HG03097 (cell line): Measurements from ENCODE around the gene APRT.

Source experiments
- ATAC-seq: cut with Tn5 transposase; IDR thresholded peaks from one replicate; pipeline ENCODE4 v1.9.1; 2021; ENCODE audit not compliant: unreplicated experiment, low FRiP score

The APRT gene, protein sequence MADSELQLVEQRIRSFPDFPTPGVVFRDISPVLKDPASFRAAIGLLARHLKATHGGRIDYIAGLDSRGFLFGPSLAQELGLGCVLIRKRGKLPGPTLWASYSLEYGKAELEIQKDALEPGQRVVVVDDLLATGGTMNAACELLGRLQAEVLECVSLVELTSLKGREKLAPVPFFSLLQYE

DNA sequence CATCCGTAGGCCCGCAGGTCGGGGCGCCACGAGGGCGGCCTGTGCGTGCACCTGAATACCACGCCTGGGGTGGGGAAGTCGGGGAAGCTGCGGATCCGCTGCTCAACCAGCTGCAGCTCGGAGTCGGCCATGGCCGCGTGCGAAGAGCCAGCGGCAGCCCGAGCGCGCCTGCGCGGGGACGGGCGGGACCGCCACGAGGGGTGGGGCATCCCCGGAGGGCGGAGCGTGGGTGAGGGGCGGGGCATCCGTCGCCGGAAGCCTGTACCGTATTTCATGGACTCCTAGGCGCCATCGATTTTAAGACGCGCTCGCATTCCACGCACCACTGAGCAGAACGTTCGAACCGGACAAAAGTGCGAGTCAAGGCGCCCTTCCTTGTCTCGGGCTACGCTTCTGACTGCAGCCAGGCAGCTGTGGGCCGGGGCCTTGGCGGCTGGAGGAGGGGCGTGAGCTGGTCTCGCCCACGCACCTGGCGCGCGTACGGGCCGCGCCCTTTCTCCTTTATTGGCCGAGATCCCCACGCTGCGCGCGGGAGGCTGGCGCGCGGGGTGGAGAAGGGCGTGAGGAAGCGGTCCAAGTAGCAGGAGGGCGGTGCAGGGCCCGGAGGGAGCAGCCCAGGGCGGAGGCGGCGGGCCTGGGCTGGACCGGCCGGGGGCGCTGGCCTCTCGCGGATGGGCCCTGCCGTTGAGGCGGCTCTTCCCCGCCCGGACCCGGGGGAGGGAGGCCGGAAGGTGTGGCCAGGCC is at the start of gene APRT:
APRT (minus strand) TSS at position 160 of the 744 bp plus-strand sequence; CDS start at position 131, 29 bp downstream.
- peak; percentile 81 for ATAC-seq

DNA sequence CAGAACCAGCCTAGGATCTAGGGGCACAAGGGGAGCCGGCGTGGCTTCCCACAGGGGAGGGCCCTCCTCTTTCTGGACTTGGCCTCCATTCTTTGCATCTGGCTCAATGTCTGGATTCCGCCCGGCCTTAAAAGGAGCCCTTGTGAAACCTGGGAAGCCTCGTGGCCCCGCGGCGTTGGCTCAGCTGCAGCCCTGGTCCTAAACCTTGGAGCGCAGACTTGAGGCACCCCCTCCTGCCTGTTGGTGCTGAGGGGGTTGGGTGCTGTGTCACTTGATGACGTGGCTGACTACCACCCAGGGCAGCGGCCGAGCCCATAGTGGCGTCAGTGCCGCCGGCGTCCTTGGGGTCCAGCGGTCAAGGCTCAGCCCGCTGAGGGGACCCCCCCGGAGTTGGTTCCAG is 49.6 kb upstream of the APRT start:
- no peak for ATAC-seq

DNA sequence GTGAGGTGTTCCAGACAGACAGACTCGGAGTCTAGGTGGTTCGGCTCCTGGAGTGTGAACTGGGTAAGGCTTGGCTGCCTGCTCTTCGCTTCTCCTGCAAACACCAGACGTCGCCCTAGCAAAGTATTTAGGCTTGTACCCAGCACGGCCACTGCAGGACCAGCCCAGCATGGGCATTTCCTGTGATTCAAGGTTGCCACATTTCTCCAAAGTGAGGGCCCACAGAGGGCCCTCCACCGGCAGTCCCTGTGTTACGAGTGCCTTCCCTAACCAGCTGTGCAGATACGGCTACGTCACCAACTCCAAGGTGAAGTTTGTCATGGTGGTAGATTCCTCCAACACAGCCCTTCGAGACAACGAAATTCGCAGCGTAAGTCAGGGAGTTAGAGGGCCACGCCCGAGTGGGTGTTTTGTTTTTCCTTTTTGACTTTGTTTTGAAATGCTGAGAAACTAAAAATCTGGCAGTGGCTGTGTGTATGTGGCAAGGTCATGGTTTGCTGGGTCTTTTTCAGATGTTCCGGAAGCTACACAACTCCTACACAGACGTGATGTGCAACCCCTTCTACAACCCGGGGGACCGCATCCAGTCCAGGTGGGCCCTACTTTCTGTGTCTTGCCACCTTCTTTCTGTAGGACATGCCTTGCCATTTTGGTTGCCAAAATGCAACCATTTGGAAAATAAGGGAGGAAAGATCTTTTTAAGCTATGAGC is 47.8 kb upstream of the APRT start:
- no peak for ATAC-seq

DNA sequence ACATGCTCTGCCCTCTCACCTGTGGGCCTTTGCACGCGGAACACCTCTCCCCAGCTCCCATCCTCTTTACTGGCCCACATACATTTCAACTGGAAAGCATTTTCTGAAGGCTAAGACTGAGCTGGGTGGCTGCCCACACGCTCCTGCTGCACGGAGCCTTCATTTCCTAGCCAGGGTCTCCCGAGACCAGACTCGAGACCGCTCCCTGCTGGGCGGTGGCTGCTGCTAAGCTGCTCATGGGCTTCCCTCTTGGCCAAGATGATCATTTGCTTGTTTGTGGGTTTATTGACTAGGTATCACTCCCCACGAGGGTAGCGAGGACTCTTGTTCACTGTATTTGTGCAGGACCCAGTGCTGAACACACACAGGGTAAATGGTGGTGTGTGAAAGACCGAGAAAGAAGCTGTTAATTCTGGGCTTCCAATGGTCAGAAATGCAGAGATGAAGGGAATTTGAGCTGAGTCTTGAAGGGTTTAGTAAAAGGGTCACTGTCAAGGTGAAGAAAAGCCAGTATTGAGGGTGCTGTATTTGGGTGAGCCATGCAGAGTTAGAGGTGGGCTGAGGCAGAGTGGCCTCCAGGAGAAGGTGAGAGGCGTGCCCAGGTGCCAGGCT is 46.1 kb upstream of the APRT start:
- no peak for ATAC-seq

DNA sequence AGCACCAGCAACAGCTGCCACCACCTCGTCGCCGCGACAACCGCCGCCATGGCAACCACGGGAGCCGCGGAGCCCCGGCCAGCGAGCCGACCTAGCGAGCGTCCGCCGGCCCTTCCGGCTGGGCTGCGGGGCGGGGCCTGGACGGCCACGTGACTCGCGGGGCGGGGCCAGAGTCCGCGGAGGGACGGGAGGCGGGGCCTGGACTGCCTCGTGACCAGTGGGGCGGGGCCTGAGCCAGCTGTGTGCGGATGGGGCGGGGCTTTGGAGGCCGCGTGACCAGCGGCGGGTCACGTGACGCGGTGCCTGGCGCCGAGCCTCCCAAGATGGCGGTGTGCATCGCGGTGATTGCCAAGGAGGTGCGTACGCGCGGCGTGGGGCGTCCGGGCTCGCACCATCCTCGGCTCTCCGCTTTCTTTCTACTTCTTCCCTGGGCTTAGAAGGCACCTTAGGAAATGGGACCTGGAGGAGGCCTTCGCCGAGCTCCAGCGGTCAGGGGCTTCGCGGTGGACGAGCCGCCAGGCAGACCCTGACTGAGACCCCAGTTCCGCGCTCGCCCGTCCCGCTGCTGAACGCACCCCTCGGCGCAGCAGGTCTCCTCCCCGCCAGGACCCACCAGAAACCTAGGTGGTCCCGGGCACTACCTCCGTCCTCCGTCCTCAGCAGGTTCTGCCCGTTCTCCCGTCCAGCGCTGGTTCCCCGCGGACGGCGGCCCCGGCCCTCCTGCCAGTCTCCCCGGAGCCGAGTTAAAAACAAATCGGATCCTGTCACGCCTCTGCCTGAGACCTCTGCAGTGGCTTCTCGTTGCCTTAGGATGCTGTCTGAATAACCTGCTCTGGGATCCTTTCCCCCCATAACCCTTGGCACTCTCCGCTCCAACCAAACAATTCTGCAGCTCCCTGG is 45.4 kb upstream of the APRT start, which contains the start of the genes GALNS and TRAPPC2L:
GALNS (minus strand) TSS at position 120 of the 900 bp plus-strand sequence; CDS start at position 50, 70 bp downstream.
TRAPPC2L (plus strand) TSS at position 300 of the 900 bp plus-strand sequence; CDS start at position 324, 24 bp downstream.
- ATAC-seq: peak; percentile 78

DNA sequence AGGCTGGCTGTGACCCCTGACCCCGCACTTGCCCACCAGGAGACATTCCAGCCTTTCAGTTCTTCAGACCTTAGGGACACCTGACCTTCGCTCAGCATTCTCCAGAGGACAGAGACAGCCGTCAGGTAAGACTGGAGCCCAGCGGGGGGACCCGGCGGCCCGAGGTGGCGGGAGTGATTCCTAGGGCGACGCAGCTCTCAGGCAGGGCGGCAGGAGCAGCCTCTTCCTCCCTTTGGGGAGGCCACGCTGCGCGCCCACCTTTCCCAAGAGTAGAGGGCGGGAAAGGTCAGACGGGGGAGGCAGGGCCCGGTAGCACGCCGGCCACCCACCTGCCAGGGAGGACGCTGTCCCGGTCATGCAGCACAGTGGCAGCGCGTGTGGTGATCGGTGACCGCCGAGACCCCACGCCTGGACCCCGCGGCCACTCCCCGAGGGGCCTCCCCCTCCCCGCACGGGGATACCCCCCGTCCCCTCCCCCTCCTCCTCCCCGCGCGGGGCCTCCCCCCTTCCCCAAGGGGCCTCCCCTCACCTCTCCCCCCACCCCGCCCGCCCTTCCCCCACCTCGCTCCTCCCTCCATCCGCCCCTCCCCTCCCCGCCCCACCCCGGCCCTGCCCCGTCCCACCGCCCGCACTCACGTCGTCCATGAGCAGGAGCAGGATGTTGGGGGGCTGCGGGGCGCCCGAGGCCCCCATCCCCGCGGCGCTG is 44.5 kb upstream of the APRT start:
- ATAC-seq: no peak

DNA sequence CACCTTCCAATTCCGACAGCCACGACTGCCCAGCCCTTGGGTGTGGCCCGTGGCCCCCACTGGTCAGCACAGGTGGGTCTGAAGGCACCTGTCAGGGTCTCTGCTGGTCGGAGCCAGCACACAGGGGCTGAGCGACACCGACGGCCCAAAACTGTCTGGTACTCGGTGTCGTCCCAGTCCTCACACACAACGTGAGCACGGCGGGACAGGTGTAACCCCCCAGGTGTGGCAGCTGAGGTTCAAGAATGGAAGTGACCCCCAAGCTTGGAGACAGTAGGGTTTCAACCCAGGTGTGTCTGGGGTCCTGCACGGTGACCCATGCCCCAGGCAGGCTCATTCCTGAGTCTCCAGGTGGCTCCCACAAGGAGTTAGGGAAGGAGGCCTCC is 44.0 kb upstream of the APRT start:
- no peak for ATAC-seq

DNA sequence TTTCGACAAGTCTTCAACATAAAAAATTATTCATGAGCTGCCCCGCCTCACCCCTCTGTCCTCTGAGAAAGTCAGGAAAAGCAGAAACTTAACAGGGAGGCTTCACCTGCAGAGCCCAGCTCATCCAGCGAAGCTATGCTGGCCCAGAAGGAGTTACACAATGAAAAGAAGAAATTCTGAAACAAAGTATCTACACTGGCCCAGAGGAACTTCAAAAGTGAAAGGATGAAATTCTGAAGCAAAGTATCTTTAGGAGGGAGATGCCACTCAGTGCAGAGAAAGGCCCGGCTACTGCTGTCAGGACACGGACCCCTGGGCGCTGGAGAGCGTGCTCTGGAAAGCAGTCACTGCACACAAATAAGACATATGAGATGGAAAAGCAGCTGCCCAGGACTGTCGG is 43.4 kb upstream of the APRT start:
- no peak for ATAC-seq

DNA sequence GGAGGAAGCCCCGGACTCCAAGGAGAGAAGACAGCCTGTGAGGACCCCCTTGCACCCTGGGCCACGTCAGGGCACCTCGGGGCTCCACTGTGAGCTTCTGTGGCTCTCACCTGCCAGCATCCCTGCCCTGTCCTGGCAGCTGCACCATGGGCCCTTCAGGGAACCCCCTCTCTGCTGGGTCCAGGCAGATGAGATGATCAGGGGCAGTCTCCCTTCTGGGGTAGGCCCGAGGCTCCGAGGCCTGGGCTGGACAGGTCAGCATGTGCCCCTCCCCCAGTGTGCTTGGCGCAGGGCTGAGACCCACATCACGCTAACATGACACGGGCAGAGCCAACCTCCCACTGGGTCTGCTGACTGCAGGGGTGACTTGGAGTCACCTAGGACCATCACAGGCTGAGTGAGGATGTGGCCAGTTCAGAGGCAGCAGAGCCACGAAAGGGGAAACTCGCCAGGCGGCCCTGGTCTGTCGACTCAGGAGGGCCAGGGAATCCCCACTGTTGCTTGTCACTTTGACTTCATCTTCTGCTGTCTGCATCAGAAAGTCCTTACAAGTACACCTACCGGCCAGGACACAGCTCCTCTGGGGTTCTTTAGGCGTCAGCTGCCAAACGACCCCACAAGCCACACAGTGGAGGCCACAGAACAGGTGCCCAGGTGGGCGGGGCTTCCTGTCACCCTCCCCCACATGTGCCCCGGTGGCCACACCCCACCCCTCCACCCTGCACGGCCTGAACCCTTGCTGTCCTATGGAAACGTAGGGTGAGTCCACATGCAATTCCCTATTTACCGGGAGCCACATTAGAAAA is 42.8 kb upstream of the APRT start:
- ATAC-seq: no peak

DNA sequence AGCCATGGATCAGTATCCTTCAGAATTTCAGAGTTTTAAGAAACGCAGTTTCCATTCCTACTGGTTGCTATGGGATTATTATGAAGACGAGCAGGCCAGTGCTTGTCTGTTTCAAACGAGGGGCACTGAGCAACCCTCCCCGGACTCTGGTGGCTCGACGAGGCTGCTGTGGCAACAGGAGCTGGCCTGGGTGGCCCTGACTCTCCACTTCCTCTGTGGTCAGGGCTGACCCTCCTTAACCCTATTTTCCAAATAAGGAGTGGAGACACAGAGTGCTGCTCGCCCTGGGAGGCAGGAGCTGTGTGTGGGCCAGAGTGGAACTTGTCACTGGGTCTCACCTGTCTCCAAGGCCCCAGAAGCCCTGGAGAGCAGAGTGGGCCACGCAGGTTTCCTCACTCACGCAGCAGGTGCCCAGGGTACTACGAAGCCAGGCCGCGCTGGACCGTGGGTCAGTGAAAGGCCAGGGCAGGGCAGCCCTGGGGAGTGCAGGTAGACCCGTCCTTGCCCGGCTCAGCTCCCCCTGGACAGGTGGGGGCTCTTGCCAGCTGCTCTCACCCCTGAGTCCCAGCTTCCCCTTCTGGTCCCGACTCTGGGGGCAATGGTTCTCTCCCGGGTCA is 41.7 kb upstream of the APRT start:
- no peak for ATAC-seq

DNA sequence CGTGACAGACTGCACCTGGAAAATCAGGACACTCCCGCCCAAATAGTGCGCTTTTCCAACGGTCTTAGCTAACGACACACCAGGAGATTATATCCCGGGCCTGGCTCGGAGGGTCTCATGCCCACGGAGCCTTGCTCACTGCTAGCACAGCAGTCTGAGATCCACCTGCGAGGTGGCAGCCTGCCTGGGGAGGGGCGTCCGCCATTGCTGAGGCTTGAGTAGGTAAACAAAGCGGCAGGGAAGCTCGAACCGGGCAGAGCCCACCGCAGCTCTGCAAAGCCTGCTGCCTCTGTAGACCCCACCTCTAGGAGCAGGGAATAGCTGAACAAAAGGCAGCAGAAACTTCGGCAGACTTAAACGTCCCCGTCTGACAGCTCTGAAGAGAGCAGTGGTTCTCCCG is 39.9 kb upstream of the APRT start:
- ATAC-seq: no peak

DNA sequence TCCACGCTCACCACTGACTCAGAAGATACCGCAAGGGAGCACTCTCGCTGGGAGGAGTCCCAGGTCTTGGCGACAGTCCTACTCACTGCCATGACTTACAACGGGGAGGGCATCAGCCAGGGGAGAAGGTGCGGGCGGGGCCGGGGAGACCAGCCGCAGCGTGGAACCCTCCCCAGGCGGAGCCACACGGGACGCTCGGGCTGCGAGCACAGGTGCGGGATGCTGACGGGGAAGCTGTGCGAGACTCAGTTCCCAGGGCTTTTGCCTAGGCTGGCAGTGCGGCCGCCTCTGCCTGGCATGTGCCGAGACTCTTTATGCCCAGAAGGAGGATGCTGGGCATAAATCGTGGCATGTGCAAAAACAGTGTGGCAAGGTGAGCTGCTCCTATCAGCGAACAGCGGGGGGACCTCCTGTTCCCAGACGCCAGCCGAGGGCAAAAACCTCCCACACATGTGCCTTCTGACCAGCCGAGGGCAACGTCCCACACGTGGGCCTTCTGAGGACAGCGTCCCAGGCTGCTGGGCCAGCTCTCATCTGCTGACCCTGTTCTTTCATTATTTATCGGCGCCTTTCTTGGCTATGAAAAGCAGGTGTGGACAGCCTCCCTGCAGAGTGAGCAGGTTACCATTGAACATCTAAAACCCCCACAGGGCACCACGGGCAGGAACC is 38.9 kb upstream of the APRT start:
- ATAC-seq: no peak

DNA sequence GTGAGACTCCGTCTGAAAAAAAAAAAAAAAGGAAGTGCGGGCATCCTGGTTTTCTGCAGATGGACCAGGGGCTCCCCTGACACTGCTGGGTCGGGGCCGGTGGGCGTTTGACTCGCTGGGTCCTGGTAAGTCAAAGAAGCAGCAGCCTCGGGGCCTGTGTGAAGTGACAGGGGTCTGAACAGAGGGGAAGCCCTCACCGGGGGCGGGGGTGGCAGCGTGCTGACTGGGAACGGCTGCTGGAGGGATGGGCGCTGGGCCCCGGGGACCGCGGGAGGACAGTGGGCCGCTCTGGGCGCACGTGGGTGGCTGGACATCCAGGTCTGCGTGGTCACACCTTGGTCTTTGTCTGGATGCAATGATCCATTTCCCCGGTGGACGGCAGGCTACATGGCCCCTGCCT is 36.8 kb upstream of the APRT start:
- no peak for ATAC-seq

DNA sequence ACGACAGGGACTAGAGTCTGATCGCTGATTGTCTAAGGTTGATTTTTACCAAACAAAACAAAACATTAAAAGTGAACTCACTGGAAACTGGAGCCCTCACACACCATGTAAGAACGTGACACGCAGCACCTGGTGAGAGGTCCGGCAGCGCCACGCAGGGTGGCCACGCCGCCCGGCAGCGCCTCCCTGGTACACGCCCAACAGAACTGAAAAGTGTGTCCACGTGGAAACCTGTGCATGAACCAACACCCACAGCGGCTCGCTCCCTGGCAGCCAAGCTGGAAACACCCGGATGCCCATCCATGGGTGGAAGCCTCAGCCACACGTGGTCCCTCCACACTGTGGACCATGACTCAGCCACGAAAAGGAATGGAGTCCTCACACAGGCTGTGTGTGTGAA is 35.9 kb upstream of the APRT start:
- ATAC-seq: no peak

DNA sequence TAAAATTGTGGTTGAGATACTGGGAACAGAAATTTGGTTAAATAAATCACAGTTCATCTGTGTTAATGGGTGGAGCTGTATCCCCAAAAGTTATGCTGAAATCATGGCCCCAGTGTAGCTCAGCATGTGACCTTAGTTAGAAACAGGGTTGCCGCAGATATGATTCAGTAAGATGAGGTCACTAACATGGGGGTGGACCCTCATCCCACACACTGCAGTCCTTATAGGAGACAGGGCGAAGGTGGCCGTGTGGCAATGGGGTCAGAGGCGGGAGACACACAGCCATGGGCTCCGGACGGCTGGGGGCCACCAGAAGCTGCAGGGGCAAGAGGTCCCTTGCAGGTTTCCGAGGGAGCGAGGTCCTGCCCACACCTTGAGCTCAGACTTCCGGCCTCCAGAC is 34.4 kb upstream of the APRT start:
- ATAC-seq: no peak

DNA sequence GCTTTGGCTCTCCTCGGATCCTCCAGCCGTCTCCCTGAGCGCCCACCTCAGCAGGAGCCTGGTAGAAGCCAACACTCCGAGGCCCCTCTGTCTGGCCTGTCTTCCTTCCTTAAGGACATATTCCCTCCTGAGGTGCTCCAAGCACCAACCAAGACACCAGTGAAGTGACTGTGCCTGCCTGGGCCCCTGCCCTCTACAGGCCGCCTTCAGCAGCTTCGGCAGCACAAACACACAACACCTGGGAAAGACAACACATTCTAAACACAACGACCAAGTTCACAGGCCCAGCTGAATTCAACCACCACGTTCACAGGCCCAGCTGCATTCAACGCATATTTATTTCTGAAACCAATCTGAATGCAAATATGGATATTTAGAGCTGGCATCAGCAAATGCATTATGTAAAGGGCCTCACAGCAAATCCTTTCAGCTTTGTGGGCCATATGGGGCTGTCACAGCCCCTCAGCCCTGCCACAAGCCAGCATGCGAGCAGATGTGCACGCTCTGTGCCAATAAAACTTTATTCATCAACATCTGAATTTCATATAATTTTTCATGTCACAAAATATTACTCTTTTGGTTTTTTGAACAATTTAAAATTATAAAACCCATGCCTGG is 32.8 kb upstream of the APRT start:
- no peak for ATAC-seq

DNA sequence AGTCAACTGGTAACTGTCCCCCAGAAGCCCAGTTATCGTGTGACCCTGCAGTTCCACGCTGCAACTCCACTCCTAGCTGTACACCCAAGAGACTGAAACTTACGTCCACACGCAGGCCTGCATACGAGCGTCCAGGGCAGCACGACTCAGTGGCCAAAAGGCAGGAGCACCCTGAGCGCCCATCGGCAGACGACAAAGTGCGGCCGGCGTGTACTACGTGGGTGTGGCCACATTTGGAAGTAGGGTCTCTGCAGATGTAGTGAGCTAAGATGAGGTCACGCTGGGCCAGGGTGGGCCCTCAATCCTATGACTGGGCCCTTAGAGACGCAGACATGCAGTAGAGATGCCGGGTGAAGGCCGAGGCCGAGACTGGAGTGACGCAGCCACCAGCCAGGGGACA is 31.5 kb upstream of the APRT start:
- no peak for ATAC-seq
